K562 (cell line): Measurements from ENCODE around the gene KRT76. TPM values are rescaled to one million over a fixed set of nuclear protein-coding genes. Genes with fewer than 3 reads are reported as not detected.

Source experiments
- ATAC-seq: fragments of 200-7000 bp; cut with Tn5 transposase; 3 replicates; pipeline ENCODE4 v1.9.1; 2020; ENCODE audit warnings: moderate library complexity
- BruUV-seq: library from RNA; stranded (reverse); fragments of 400-500 nt; replicated peaks from 2 replicates; lab custom pipeline; 2021; lab: Mats Ljungman, UMichigan
- CTCF ChIA-PET: fragments of 300-600 bp; formaldehyde crosslinking; extraction: SDS; loops from one replicate; lab custom pipeline; 2021; ENCODE audit warnings: low intra/inter-chr PET ratio; lab: Yijun Ruan, JAX
- POLR2A ChIA-PET: fragments of 300-600, 350-650 bp; sonication (Branson Sonifier 250); formaldehyde crosslinking; extraction: SDS; loops from one replicate; lab custom pipeline; 2021; ENCODE audit warnings: antibody characterized with exemption, inconsistent platforms; lab: Yijun Ruan, JAX
- DNase-seq, 4 experiments: peaks; one replicate each; pipeline versions ENCODE4 v3.0.0 to v3.0.0-alpha.2; 2011 to 2018; ENCODE audit warnings: low spot score in 3 of 4, mixed read lengths in 3 of 4; ENCODE audit errors: extremely low read depth in 1 of 4
- FAIRE-seq: peaks from 2 replicates; lab custom pipeline; 2011; peaks lifted over from hg19 to GRCh38; lab: Jason Lieb, UNC
- H2AFZ ChIP-seq: 2 replicates; pipeline ENCODE4 v1.6.0; 2011; ENCODE audit warnings: low read depth, low read length, control low read depth, inconsistent platforms
- H3K27ac ChIP-seq: fragments of 200-600 bp; 3 replicates; pipeline ENCODE4 v1.8.0; 2011; ENCODE audit warnings: low read depth, mild to moderate bottlenecking, control low read depth, inconsistent platforms, low read length, moderate library complexity, mixed read lengths; ENCODE audit errors: extremely low read depth
- H3K27me3 ChIP-seq, 2 experiments: fragments of 300-600 bp in 1 of 2; 2 replicates in 1 of 2; 3 replicates in 1 of 2; pipeline versions ENCODE4 v1.6.0 to v1.8.0; 2011; ENCODE audit warnings: inconsistent platforms in 2 of 2, low read length in 2 of 2, mild to moderate bottlenecking in 1 of 2, mixed read lengths in 1 of 2, moderate library complexity in 1 of 2; ENCODE audit not compliant: control insufficient read depth in 2 of 2, insufficient read depth in 2 of 2
- H3K36me3 ChIP-seq: fragments of 300-600 bp; 3 replicates; pipeline ENCODE4 v1.8.0; 2011; ENCODE audit warnings: mild to moderate bottlenecking, low read length, inconsistent platforms; ENCODE audit not compliant: control insufficient read depth, insufficient read depth
- H3K4me1 ChIP-seq, 2 experiments: fragments of 200-600 bp in 1 of 2; replicated peaks in 1 of 2; 2 replicates in 1 of 2; 3 replicates in 1 of 2; pipeline versions ENCODE4 v1.5.1 to v1.8.0; 2011; ENCODE audit warnings: inconsistent platforms in 2 of 2, low read length in 2 of 2, mild to moderate bottlenecking in 1 of 2, mixed read lengths in 1 of 2, moderate library complexity in 1 of 2; ENCODE audit not compliant: control insufficient read depth in 2 of 2, insufficient read depth in 2 of 2
- H3K4me2 ChIP-seq: 2 replicates; pipeline ENCODE4 v1.6.1; 2011; ENCODE audit warnings: low read length, control low read depth, inconsistent platforms, mixed read lengths; ENCODE audit not compliant: insufficient read depth
- H3K4me3 ChIP-seq: fragments of 200-600 bp; sonication (generic), shearing (Covaris generic); 2 replicates; pipeline ENCODE4 v1.5.1; 2016; ENCODE audit warnings: control low read depth, inconsistent platforms
- H3K79me2 ChIP-seq: fragments of 200-600 bp; 3 replicates; pipeline ENCODE4 v1.8.0; 2011; ENCODE audit warnings: low read length, inconsistent platforms; ENCODE audit not compliant: control insufficient read depth, insufficient read depth
- H3K9ac ChIP-seq, 2 experiments: 2 replicates each; pipeline versions ENCODE4 v1.6.0 to v1.6.1; 2011; ENCODE audit warnings: low read depth in 2 of 2, low read length in 2 of 2, control low read depth in 1 of 2, inconsistent platforms in 1 of 2, mild to moderate bottlenecking in 1 of 2, mixed read lengths in 1 of 2; ENCODE audit not compliant: insufficient read depth in 1 of 2
- H3K9me1 ChIP-seq: one replicate; pipeline ENCODE4 v1.6.0; 2011; ENCODE audit warnings: inconsistent platforms, mild to moderate bottlenecking, low read length, moderate library complexity; ENCODE audit not compliant: control insufficient read depth, insufficient read depth
- H3K9me3 ChIP-seq: replicated peaks from 2 replicates; pipeline ENCODE4 v1.5.1; 2011; ENCODE audit warnings: low read depth, low read length, inconsistent platforms; ENCODE audit not compliant: control insufficient read depth, insufficient read depth
- H4K20me1 ChIP-seq: replicated peaks from 2 replicates; pipeline ENCODE4 v1.6.1; 2011; ENCODE audit warnings: low read length, inconsistent platforms, mixed read lengths; ENCODE audit not compliant: control insufficient read depth, insufficient read depth
- FOS ChIP-seq: IDR thresholded peaks from 3 replicates; pipeline ENCODE4 v1.6.1; 2011; ENCODE audit not compliant: insufficient read length; ENCODE audit errors: extremely low read depth
- JUND ChIP-seq, 2 experiments: IDR thresholded peaks; 2 replicates in 1 of 2; 3 replicates in 1 of 2; pipeline ENCODE4 v1.6.1; 2011; ENCODE audit warnings: borderline replicate concordance in 2 of 2, low read depth in 2 of 2, low read length in 2 of 2, improper control_type of control experiment in 1 of 2, missing biosample characterization in 1 of 2, missing genetic modification characterization in 1 of 2, missing genetic modification reagents in 1 of 2
- SIX5 ChIP-seq, 2 experiments: IDR thresholded peaks; 2 replicates each; pipeline ENCODE4 v1.6.1; 2011; ENCODE audit warnings: low read length in 2 of 2, borderline replicate concordance in 1 of 2, low read depth in 1 of 2, mild to moderate bottlenecking in 1 of 2, moderate library complexity in 1 of 2; ENCODE audit not compliant: insufficient read depth in 1 of 2
- WGBS: fragments of 100-300 bp; shearing (Covaris generic); methylation state at CpG from one replicate; pipeline ENCODE4 v1.1.6; 2016; ENCODE audit warnings: low coverage, mixed read lengths; ENCODE audit not compliant: insufficient coverage; ENCODE audit errors: missing lambda C conversion rate; 5-methylcytosine and 5-hydroxymethylcytosine counted together
- in situ Hi-C: fragments of 300-500 bp; cut with MboI; formaldehyde crosslinking; loops from 4 replicates; pipeline ENCODE4 v1.15.0; 2018; ENCODE audit warnings: inconsistent platforms, mixed read lengths
- intact Hi-C: fragments of 100-400 bp; cut with micrococcal nuclease; formaldehyde crosslinking; loops from 2 replicates; pipeline ENCODE4 v1.14.2; 2022
- polyA plus RNA-seq, 8 experiments: library from polyadenylated mRNA; depleted of rRNA in 4 of 8; stranded (reverse) in 5 of 8; unstranded in 3 of 8; fragments of >200 nt; fragmentation: Nextera tagmentation in 2 of 8; fragmentation: Illumina TruSeq in 1 of 8; extraction: Ambion mirVana in 2 of 8; extraction: Trizol in 1 of 8; gene quantifications; 2 replicates each; pipeline versions ENCODE4 v1.2.1 to v1.2.3, GENCODE V29; 2011 to 2014; ENCODE audit warnings: inconsistent platforms in 1 of 8, missing spikeins in 1 of 8
- total RNA-seq, 7 experiments: library from RNA; depleted of rRNA in 6 of 7; stranded (reverse); fragments of >200 nt in 6 of 7; fragmentation: Illumina TruSeq in 2 of 7; extraction: Trizol in 2 of 7; gene quantifications; 2 replicates each; pipeline versions ENCODE4 v1.2.1 to v1.2.3, GENCODE V29; 2011 to 2021; ENCODE audit warnings: low replicate concordance in 1 of 7
- TF ChIP-seq, protein P1 (sequence below): fragments of 450-650 bp; IDR thresholded peaks from 2 replicates; pipeline ENCODE4 v1.6.1; 2018; ENCODE audit not compliant: partially characterized antibody
- TF ChIP-seq, protein P2 (sequence below): fragments of 450-650 bp; IDR thresholded peaks from 2 replicates; pipeline ENCODE4 v1.6.1; 2016; ENCODE audit warnings: mild to moderate bottlenecking, moderate library complexity

The KRT76 gene
- total and polyA plus RNA-seq, 9 of the 15 experiments (the other 6 are each of a cell fraction or from before 2014, with no cell fraction given) = not detected

- BruUV-seq = no TSS peak
- ChIA-PET POLR2A (interaction anchor here (0.6 kb wide), 1 partner anchor 485 kb away, joined by 3 read pairs; no protein-coding TSS in a partner anchor), CTCF (no interaction called here)
- FAIRE-seq (no peak), ATAC-seq (no peak), DNase-seq (no peak)
- H3K4me1 ChIP-seq = no peaks in the 10 kb centered on the region; a peak in 2 of 5 replicates
- no peak overlapping the region for H3K4me3 ChIP-seq
- no peaks in the 10 kb centered on the region; the same call in 1 of the 2 replicates for H4K20me1 ChIP-seq
- no peak overlapping the region for H3K9ac ChIP-seq
- in situ Hi-C loops (no loop called here), intact Hi-C loops (no loop called here)
- H3K9me3 ChIP-seq = no peaks in the 10 kb centered on the region
- H3K36me3 ChIP-seq = no peaks in the 10 kb centered on the region
- peaks cover 25 to 53% of the 10 kb centered on the region in 2 experiments for H3K27me3 ChIP-seq
- H3K9me1 ChIP-seq = peaks cover 2% of the 10 kb centered on the region
- H2AFZ ChIP-seq = no peak overlapping the region
- H3K79me2 ChIP-seq = no peaks in the 10 kb centered on the region
- 10% methylated on average over 10 of the region's 10 CpGs for WGBS
- no peak overlapping the region for H3K27ac ChIP-seq
- no peak overlapping the region for H3K4me2 ChIP-seq
- TF ChIP-seq, protein P1, sequence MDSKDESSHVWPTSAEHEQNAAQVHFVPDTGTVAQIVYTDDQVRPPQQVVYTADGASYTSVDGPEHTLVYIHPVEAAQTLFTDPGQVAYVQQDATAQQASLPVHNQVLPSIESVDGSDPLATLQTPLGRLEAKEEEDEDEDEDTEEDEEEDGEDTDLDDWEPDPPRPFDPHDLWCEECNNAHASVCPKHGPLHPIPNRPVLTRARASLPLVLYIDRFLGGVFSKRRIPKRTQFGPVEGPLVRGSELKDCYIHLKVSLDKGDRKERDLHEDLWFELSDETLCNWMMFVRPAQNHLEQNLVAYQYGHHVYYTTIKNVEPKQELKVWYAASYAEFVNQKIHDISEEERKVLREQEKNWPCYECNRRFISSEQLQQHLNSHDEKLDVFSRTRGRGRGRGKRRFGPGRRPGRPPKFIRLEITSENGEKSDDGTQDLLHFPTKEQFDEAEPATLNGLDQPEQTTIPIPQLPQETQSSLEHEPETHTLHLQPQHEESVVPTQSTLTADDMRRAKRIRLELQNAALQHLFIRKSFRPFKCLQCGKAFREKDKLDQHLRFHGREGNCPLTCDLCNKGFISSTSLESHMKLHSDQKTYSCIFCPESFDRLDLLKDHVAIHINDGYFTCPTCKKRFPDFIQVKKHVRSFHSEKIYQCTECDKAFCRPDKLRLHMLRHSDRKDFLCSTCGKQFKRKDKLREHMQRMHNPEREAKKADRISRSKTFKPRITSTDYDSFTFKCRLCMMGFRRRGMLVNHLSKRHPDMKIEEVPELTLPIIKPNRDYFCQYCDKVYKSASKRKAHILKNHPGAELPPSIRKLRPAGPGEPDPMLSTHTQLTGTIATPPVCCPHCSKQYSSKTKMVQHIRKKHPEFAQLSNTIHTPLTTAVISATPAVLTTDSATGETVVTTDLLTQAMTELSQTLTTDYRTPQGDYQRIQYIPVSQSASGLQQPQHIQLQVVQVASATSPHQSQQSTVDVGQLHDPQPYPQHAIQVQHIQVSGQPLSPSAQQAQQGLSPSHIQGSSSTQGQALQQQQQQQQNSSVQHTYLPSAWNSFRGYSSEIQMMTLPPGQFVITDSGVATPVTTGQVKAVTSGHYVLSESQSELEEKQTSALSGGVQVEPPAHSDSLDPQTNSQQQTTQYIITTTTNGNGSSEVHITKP = no peak
- no peak for TF ChIP-seq SIX5 (IDR thresholded peaks at IDR 0.05; ENCODE audit: borderline replicate concordance in 1 of 2, insufficient read depth in 1 of 2, low read depth in 1 of 2, low read length in 2 of 2)
- no peak for TF ChIP-seq FOS
- TF ChIP-seq, protein P2, sequence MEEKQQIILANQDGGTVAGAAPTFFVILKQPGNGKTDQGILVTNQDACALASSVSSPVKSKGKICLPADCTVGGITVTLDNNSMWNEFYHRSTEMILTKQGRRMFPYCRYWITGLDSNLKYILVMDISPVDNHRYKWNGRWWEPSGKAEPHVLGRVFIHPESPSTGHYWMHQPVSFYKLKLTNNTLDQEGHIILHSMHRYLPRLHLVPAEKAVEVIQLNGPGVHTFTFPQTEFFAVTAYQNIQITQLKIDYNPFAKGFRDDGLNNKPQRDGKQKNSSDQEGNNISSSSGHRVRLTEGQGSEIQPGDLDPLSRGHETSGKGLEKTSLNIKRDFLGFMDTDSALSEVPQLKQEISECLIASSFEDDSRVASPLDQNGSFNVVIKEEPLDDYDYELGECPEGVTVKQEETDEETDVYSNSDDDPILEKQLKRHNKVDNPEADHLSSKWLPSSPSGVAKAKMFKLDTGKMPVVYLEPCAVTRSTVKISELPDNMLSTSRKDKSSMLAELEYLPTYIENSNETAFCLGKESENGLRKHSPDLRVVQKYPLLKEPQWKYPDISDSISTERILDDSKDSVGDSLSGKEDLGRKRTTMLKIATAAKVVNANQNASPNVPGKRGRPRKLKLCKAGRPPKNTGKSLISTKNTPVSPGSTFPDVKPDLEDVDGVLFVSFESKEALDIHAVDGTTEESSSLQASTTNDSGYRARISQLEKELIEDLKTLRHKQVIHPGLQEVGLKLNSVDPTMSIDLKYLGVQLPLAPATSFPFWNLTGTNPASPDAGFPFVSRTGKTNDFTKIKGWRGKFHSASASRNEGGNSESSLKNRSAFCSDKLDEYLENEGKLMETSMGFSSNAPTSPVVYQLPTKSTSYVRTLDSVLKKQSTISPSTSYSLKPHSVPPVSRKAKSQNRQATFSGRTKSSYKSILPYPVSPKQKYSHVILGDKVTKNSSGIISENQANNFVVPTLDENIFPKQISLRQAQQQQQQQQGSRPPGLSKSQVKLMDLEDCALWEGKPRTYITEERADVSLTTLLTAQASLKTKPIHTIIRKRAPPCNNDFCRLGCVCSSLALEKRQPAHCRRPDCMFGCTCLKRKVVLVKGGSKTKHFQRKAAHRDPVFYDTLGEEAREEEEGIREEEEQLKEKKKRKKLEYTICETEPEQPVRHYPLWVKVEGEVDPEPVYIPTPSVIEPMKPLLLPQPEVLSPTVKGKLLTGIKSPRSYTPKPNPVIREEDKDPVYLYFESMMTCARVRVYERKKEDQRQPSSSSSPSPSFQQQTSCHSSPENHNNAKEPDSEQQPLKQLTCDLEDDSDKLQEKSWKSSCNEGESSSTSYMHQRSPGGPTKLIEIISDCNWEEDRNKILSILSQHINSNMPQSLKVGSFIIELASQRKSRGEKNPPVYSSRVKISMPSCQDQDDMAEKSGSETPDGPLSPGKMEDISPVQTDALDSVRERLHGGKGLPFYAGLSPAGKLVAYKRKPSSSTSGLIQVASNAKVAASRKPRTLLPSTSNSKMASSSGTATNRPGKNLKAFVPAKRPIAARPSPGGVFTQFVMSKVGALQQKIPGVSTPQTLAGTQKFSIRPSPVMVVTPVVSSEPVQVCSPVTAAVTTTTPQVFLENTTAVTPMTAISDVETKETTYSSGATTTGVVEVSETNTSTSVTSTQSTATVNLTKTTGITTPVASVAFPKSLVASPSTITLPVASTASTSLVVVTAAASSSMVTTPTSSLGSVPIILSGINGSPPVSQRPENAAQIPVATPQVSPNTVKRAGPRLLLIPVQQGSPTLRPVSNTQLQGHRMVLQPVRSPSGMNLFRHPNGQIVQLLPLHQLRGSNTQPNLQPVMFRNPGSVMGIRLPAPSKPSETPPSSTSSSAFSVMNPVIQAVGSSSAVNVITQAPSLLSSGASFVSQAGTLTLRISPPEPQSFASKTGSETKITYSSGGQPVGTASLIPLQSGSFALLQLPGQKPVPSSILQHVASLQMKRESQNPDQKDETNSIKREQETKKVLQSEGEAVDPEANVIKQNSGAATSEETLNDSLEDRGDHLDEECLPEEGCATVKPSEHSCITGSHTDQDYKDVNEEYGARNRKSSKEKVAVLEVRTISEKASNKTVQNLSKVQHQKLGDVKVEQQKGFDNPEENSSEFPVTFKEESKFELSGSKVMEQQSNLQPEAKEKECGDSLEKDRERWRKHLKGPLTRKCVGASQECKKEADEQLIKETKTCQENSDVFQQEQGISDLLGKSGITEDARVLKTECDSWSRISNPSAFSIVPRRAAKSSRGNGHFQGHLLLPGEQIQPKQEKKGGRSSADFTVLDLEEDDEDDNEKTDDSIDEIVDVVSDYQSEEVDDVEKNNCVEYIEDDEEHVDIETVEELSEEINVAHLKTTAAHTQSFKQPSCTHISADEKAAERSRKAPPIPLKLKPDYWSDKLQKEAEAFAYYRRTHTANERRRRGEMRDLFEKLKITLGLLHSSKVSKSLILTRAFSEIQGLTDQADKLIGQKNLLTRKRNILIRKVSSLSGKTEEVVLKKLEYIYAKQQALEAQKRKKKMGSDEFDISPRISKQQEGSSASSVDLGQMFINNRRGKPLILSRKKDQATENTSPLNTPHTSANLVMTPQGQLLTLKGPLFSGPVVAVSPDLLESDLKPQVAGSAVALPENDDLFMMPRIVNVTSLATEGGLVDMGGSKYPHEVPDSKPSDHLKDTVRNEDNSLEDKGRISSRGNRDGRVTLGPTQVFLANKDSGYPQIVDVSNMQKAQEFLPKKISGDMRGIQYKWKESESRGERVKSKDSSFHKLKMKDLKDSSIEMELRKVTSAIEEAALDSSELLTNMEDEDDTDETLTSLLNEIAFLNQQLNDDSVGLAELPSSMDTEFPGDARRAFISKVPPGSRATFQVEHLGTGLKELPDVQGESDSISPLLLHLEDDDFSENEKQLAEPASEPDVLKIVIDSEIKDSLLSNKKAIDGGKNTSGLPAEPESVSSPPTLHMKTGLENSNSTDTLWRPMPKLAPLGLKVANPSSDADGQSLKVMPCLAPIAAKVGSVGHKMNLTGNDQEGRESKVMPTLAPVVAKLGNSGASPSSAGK = no peak
- TF ChIP-seq JUND (IDR thresholded peaks at IDR 0.05; ENCODE audit: borderline replicate concordance, low read depth, low read length) = no peak
- TF ChIP-seq JUND (tag; IDR thresholded peaks at IDR 0.05; ENCODE audit: borderline replicate concordance, low read depth, low read length) = no peak
Measured at GRCh38 chr12:52813203-52813819, 36.2 kb upstream of the KRT76 start.
